WI38 (cell line): ENCODE measurements around the gene SLC6A3.

Source experiments
- H3K4me3 ChIP-seq: 2 replicates; pipeline ENCODE4 v1.5.1; 2011; ENCODE audit warnings: low read depth, mild to moderate bottlenecking, control low read depth, low read length
- TF ChIP-seq, protein P1 (sequence below): IDR thresholded peaks from 2 replicates; pipeline ENCODE4 v1.5.1; 2012; ENCODE audit warnings: low read depth, mild to moderate bottlenecking, control low read depth, low read length

Gene SLC6A3

GRCh38 chr5:1405539-1406530 is 39.4 kb downstream of the SLC6A3 start:
- TF ChIP-seq, protein P1, sequence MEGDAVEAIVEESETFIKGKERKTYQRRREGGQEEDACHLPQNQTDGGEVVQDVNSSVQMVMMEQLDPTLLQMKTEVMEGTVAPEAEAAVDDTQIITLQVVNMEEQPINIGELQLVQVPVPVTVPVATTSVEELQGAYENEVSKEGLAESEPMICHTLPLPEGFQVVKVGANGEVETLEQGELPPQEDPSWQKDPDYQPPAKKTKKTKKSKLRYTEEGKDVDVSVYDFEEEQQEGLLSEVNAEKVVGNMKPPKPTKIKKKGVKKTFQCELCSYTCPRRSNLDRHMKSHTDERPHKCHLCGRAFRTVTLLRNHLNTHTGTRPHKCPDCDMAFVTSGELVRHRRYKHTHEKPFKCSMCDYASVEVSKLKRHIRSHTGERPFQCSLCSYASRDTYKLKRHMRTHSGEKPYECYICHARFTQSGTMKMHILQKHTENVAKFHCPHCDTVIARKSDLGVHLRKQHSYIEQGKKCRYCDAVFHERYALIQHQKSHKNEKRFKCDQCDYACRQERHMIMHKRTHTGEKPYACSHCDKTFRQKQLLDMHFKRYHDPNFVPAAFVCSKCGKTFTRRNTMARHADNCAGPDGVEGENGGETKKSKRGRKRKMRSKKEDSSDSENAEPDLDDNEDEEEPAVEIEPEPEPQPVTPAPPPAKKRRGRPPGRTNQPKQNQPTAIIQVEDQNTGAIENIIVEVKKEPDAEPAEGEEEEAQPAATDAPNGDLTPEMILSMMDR = no peak
- H3K4me3 ChIP-seq = no peak overlapping the region

DNA sequence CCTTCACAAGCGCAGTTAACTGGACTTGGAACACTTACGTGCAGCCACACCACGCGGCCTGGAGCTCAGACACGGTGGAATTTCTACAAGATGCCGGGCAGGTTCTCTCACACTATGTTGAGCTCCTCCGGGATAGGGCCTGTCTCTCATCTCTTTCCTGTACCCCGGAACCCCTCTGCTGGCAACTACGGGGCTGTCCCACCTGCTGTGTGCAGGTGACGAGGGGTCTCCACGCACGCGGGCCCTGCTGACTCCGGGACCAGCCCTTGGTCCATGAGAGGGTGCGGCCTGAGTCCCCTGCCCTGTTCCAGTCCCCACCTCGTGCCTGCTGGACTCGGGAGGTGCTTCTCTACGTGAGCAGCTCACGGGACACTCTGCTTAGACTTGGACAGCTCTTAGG is 40.1 kb downstream of the SLC6A3 start:
- TF ChIP-seq, protein P1 = no peak
- H3K4me3 ChIP-seq = no peak overlapping the region

GRCh38 chr5:1404062-1404461 is 41.2 kb downstream of the SLC6A3 start:
- no peak overlapping the region for H3K4me3 ChIP-seq
- TF ChIP-seq, protein P1 = no peak

DNA sequence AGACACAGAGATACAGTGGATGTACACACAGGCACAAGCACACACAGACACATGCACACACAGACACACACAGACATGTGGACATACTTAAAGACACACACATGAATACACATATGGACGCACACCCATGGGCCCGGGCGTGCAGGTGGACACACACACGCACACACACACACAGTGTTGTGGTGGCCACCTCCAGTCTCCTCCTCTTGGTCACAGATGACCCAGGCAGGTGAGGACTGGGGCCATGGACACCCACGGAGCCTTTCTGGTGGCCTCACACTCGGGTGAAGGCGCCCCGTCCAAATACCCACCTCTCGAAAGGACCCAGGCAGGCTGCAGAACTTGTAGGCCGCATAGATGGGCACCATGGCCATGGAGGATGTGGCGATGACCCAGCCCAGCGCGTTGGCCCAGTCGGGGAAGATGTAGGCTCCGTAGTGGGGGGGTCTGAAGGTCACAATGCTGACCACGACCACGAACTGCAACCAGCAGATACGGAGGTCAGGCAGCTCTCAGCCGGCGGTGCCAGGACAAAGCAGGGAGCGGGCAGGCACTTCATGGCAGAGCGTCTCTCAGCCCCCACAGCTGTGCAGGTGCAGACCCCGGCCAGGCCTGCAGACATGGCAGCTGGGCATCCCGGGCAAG is 42.5 kb downstream of the SLC6A3 start:
- TF ChIP-seq, protein P1 = no peak
- H3K4me3 ChIP-seq = no peak overlapping the region

DNA sequence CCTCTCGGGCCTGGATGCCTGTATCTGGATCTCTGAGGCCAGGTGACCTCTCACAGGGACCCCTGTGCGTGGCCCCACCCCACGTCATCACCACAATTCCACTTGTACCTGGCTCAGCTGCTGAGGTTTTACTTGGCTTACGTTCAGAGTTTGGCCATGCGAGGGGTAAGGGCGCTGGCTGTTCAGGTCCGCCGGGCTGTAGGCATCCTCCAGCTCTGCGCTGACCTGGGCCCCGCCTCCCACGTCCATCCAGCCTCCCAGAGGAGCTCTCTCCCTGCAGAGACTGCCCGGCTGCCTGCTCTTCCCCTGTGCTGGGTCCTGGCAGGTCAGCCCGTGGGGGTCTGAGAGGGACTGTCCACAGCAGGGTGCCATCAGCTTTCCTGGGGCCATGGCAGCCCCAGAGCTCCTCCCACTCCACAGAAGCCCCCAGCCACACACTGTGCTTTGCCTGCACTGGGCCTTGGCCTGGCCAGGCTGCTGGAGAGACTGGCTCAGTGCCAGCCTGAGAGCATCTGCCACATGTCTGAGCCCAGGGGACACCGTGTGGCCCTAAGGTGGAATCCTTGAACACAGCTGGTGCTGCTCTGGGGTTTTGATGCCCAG is 43.6 kb downstream of the SLC6A3 start:
- TF ChIP-seq, protein P1 = no peak
- no peak overlapping the region for H3K4me3 ChIP-seq

- no peak overlapping the region for H3K4me3 ChIP-seq
- TF ChIP-seq, protein P1 = no peak
Measured at GRCh38 chr5:1400936-1401335, 44.3 kb downstream of the SLC6A3 start.
